LoVo (cell line): ENCODE measurements around the gene FBXO21.
A peak's percentile ranks its signal among the peaks of the same experiment; 100 is the strongest.

Experiments
- DNase-seq: peaks from one replicate; pipeline ENCODE4 v3.0.0-alpha.2; 2016; ENCODE audit warnings: low spot score

FBXO21 gene

GRCh38 chr12:117165342-117165741, 24.9 kb downstream of the FBXO21 start:
- no peak for DNase-seq

- no peak for DNase-seq
Observed at GRCh38 chr12:117162633-117163032, 27.6 kb downstream of the FBXO21 start.

GRCh38 chr12:117162167-117162539, 28.1 kb downstream of the FBXO21 start:
- no peak for DNase-seq

GRCh38 chr12:117161460-117162166, 28.7 kb downstream of the FBXO21 start:
- DNase-seq: no peak

GRCh38 chr12:117159674-117160073, 30.6 kb downstream of the FBXO21 start:
- DNase-seq: no peak

- no peak for DNase-seq
Observed at GRCh38 chr12:117158911-117159553, 31.2 kb downstream of the FBXO21 start.

GRCh38 chr12:117158096-117158495, 32.2 kb downstream of the FBXO21 start:
- no peak for DNase-seq

- peak; percentile 77 for DNase-seq
Observed at GRCh38 chr12:117155278-117156060, 34.8 kb downstream of the FBXO21 start.

GRCh38 chr12:117152793-117153775, 37.2 kb downstream of the FBXO21 start:
- no peak for DNase-seq

GRCh38 chr12:117151403-117152031, 38.8 kb downstream of the FBXO21 start:
- no peak for DNase-seq

- no peak for DNase-seq
Observed at GRCh38 chr12:117149431-117149830, 40.8 kb downstream of the FBXO21 start.

- DNase-seq: no peak
Observed at GRCh38 chr12:117148642-117149041, 41.6 kb downstream of the FBXO21 start.

- DNase-seq: no peak
Observed at GRCh38 chr12:117147639-117148038, 42.6 kb downstream of the FBXO21 start.

GRCh38 chr12:117145597-117146154, 44.6 kb downstream of the FBXO21 start:
- no peak for DNase-seq

- DNase-seq: no peak
Observed at GRCh38 chr12:117144599-117144998, 45.7 kb downstream of the FBXO21 start.

GRCh38 chr12:117143008-117143532, 47.2 kb downstream of the FBXO21 start:
- DNase-seq: no peak

GRCh38 chr12:117142094-117142493, 48.2 kb downstream of the FBXO21 start:
- no peak for DNase-seq

GRCh38 chr12:117141097-117141898, 49.0 kb downstream of the FBXO21 start:
- no peak for DNase-seq

- DNase-seq: no peak
Observed at GRCh38 chr12:117140397-117141096, 49.7 kb downstream of the FBXO21 start.
